Neural progenitor cell (in vitro differentiated cells): ENCODE measurements around the gene KRTAP1-1.

Experiments used
- EZH2 ChIP-seq: fragments of 200-600 bp; sonication (generic); IDR thresholded peaks from 2 replicates; pipeline ENCODE4 v1.6.1; 2017; ENCODE audit warnings: antibody characterized with exemption, mild to moderate bottlenecking, moderate library complexity
- EZH2phosphoT487 ChIP-seq: fragments of 200-600 bp; sonication (generic); IDR thresholded peaks from 2 replicates; pipeline ENCODE4 v1.6.1; 2017; ENCODE audit warnings: antibody characterized with exemption
- TF ChIP-seq, protein P1 (sequence below): fragments of 200-600 bp; sonication (generic); IDR thresholded peaks from 2 replicates; pipeline ENCODE4 v1.5.1; 2017; ENCODE audit warnings: antibody characterized with exemption, mild to moderate bottlenecking

GRCh38 chr17:41024697-41025096 is 16.6 kb downstream of the KRTAP1-1 start:
- TF ChIP-seq EZH2 = no peak
- TF ChIP-seq, protein P1, sequence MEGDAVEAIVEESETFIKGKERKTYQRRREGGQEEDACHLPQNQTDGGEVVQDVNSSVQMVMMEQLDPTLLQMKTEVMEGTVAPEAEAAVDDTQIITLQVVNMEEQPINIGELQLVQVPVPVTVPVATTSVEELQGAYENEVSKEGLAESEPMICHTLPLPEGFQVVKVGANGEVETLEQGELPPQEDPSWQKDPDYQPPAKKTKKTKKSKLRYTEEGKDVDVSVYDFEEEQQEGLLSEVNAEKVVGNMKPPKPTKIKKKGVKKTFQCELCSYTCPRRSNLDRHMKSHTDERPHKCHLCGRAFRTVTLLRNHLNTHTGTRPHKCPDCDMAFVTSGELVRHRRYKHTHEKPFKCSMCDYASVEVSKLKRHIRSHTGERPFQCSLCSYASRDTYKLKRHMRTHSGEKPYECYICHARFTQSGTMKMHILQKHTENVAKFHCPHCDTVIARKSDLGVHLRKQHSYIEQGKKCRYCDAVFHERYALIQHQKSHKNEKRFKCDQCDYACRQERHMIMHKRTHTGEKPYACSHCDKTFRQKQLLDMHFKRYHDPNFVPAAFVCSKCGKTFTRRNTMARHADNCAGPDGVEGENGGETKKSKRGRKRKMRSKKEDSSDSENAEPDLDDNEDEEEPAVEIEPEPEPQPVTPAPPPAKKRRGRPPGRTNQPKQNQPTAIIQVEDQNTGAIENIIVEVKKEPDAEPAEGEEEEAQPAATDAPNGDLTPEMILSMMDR = no peak
- TF ChIP-seq EZH2phosphoT487 = no peak
